Measurements from ENCODE around the gene ZSWIM7. TPM values are rescaled to one million over a fixed set of nuclear protein-coding genes. Genes with fewer than 3 reads are reported as not detected.

ZSWIM7 gene
- total and polyA plus RNA-seq, 2 of the 4 experiments (the other 2 are of a cell fraction): 6.8 to 12.1 TPM

GRCh38 chr17:15931394-15931793 is 68.1 kb downstream of the ZSWIM7 start:
- no peak overlapping the region for H3K4ac ChIP-seq (ENCODE audit: low read depth, low read length)
- no peaks in the 10 kb centered on the region for H3K36me3 ChIP-seq (ENCODE audit: control insufficient read depth, insufficient read depth, low read length)
- dilution Hi-C loops (cut with HindIII; ENCODE audit: low sequenced_read_pairs, unreplicated experiment) (no loop called here), in situ Hi-C loops (cut with MboI; ENCODE audit: low sequenced_read_pairs) (no loop called here), intact Hi-C loops (cut with micrococcal nuclease) (no loop called here)
- H3K4me3 ChIP-seq (ENCODE audit: insufficient read depth, low read depth, low read length): no peak overlapping the region
- no peak overlapping the region for H2AFZ ChIP-seq (replicated peaks; ENCODE audit: low read length, poor library complexity)
- ChIA-PET CTCF (interaction anchor here (1.0 kb wide), 1 partner anchor 14 kb away, joined by 3 read pairs; the partner anchor contains the start of gene ADORA2B), POLR2A (ENCODE audit: unreplicated experiment) (no interaction called here)
- no peaks in the 10 kb centered on the region for H4K20me1 ChIP-seq (ENCODE audit: insufficient read depth, low read length)
- H3K9me3 ChIP-seq (ENCODE audit: control insufficient read depth, insufficient read depth, low read length): no peaks in the 10 kb centered on the region
- H3K9me1 ChIP-seq (ENCODE audit: insufficient read depth, low read length): no peaks in the 10 kb centered on the region
- no peak overlapping the region for H3K9ac ChIP-seq (ENCODE audit: low read depth, low read length)
- no peak overlapping the region for H2AK5ac ChIP-seq (ENCODE audit: low read depth, low read length)
- no peak overlapping the region for H3K23ac ChIP-seq (ENCODE audit: low read depth, low read length)
- no peaks in the 10 kb centered on the region for H3K79me1 ChIP-seq (ENCODE audit: low read depth in 1 of 2, low read length in 2 of 2)
- H4K5ac ChIP-seq (ENCODE audit: low read depth, low read length): no peak overlapping the region
- no peak overlapping the region for H3K56ac ChIP-seq (ENCODE audit: extremely low read depth, insufficient read depth, low read length)
- no peak overlapping the region for H3K18ac ChIP-seq (ENCODE audit: low read depth, low read length)
- DNase-seq (no peak), ATAC-seq (ENCODE audit: low read depth) (no peak)
- no peak overlapping the region for H3K27ac ChIP-seq (ENCODE audit: insufficient read depth, low read length)
- no peak overlapping the region for H2AK9ac ChIP-seq (replicated peaks; ENCODE audit: low read depth, low read length, poor library complexity)
- TF ChIP-seq NFE2L2 (IDR thresholded peaks at IDR 0.05; ENCODE audit: low read depth, low read length): no peak
- no peak for TF ChIP-seq POLR2A (IDR thresholded peaks at IDR 0.05; ENCODE audit: low read depth, low read length)
- no peak for TF ChIP-seq MXI1 (IDR thresholded peaks at IDR 0.05; ENCODE audit: borderline replicate concordance, low read depth, low read length)
- TF ChIP-seq RFX5 (IDR thresholded peaks at IDR 0.05; ENCODE audit: low read depth, low read length): no peak
- no peak for TF ChIP-seq BHLHE40 (IDR thresholded peaks at IDR 0.05; ENCODE audit: low read depth, low read length)
- TF ChIP-seq MAZ (IDR thresholded peaks at IDR 0.05; ENCODE audit: borderline replicate concordance, low read depth, low read length): no peak
- TF ChIP-seq ELK1 (IDR thresholded peaks at IDR 0.05; ENCODE audit: borderline replicate concordance, low read depth, low read length): no peak
- H3K27me3 ChIP-seq (ENCODE audit: control insufficient read depth, insufficient read depth, low read length): peaks cover 12% of the 10 kb centered on the region
- no peaks in the 10 kb centered on the region for H3K4me1 ChIP-seq (ENCODE audit: control insufficient read depth, insufficient read depth, low read length)
- no peak overlapping the region for H2BK15ac ChIP-seq (ENCODE audit: low read depth, low read length)
- no peak overlapping the region for H2BK5ac ChIP-seq (ENCODE audit: low read depth, low read length, poor library complexity, severe bottlenecking)
- no peak overlapping the region for H4K8ac ChIP-seq (ENCODE audit: low read depth in 2 of 2, low read length in 2 of 2)
- BruUV-seq (replicated peaks): no TSS peak
- H3K14ac ChIP-seq (replicated peaks; ENCODE audit: low read depth, low read length): no peak overlapping the region
- H3K4me2 ChIP-seq (ENCODE audit: low read depth, low read length): no peak overlapping the region
- no peak overlapping the region; the same call in 1 of the 2 replicates for H4K91ac ChIP-seq (ENCODE audit: insufficient read depth, low read depth, low read length)
- H2BK20ac ChIP-seq (ENCODE audit: low read depth, low read length): no peak overlapping the region
- no peak overlapping the region for H2BK120ac ChIP-seq (ENCODE audit: low read depth, low read length)

All from IMR-90 (cell line).